Epithelial cell of proximal tubule (primary cell): ENCODE results near the gene CD320. TPM values are rescaled to one million over a fixed set of nuclear protein-coding genes. Genes with fewer than 3 reads are reported as not detected.

ENCODE experiments used
- DNase-seq: peaks from one replicate; pipeline ENCODE4 v3.0.0-alpha.2; 2011; ENCODE audit warnings: low read depth
- H3K4me3 ChIP-seq: 2 replicates; pipeline ENCODE4 v1.5.1; 2011; ENCODE audit warnings: low read depth, mild to moderate bottlenecking, low read length
- CTCF ChIP-seq: conservative IDR thresholded peaks from 2 replicates; pipeline ENCODE4 v1.5.1; 2012; ENCODE audit warnings: low read depth, mild to moderate bottlenecking, low read length
- total RNA-seq: library from RNA; depleted of rRNA; stranded (reverse); fragments of >200 nt; gene quantifications from 2 replicates; pipeline ENCODE4 v1.2.3, GENCODE V29; 2015

CD320 gene
- total RNA-seq, 1 donor from 2014 or later = 238 TPM

- TF ChIP-seq CTCF = no peak
These were observed 46.3 kb downstream of the CD320 start for GRCh38 chr19:8261881-8262280.

GRCh38 chr19:8261347-8261746, 46.8 kb downstream of the CD320 start:
- no peak for TF ChIP-seq CTCF
- no peak overlapping the region for H3K4me3 ChIP-seq
- DNase-seq = no peak

More at GRCh38 chr19:8261881-8262280, 46.3 kb downstream of the CD320 start:
- DNase-seq = no peak
- H3K4me3 ChIP-seq = no peak overlapping the region

GRCh38 chr19:8259922-8260247, 48.3 kb downstream of the CD320 start:
- no peak for TF ChIP-seq CTCF
- no peak for DNase-seq
- no peak overlapping the region for H3K4me3 ChIP-seq

- no peak for TF ChIP-seq CTCF
- no peak overlapping the region for H3K4me3 ChIP-seq
- DNase-seq = no peak
These were observed 48.8 kb downstream of the CD320 start for GRCh38 chr19:8259142-8259921.

GRCh38 chr19:8257052-8257443, 51.1 kb downstream of the CD320 start:
- DNase-seq = no peak
- no peak overlapping the region for H3K4me3 ChIP-seq
- TF ChIP-seq CTCF = no peak

- no peak for DNase-seq
- TF ChIP-seq CTCF = no peak
- H3K4me3 ChIP-seq = no peak overlapping the region
These were observed 51.7 kb downstream of the CD320 start for GRCh38 chr19:8256276-8257051.
